Endothelial cell of umbilical vein (primary cell): Measurements from ENCODE around the gene TTLL11. TPM values are rescaled to one million over a fixed set of nuclear protein-coding genes. Genes with fewer than 3 reads are reported as not detected.

ENCODE experiments used
- BruUV-seq: library from RNA; stranded (reverse); fragments of 400-500 nt; replicated peaks from 2 replicates; lab custom pipeline; 2021; lab: Mats Ljungman, UMichigan
- CTCF ChIA-PET: fragments of 300-600, 350-600 bp; sonication (Branson Sonifier 250); formaldehyde crosslinking; loops from one replicate; lab custom pipeline; 2021; ENCODE audit warnings: antibody characterized with exemption, inconsistent platforms; lab: Charles Lee
- POLR2A ChIA-PET: fragments of 300-600, 350-600 bp; sonication (Branson Sonifier 250); formaldehyde crosslinking; loops from one replicate; lab custom pipeline; 2021; ENCODE audit warnings: antibody characterized with exemption, inconsistent platforms; lab: Charles Lee
- DNase-seq: peaks from one replicate; pipeline ENCODE4 v3.0.0-alpha.2; 2011; ENCODE audit warnings: low read depth, low spot score
- FAIRE-seq: peaks from 2 replicates; lab custom pipeline; 2011; peaks lifted over from hg19 to GRCh38; lab: Jason Lieb, UNC
- H2AFZ ChIP-seq: 2 replicates; pipeline ENCODE4 v1.6.0; 2012; ENCODE audit warnings: low read depth, low read length, control low read depth, inconsistent platforms
- H3K27ac ChIP-seq: 2 replicates; pipeline ENCODE4 v1.5.1; 2011; ENCODE audit warnings: low read depth, mild to moderate bottlenecking, control low read depth, low read length, moderate library complexity; ENCODE audit not compliant: insufficient read depth
- H3K27me3 ChIP-seq, 2 experiments: 2 replicates each; pipeline versions ENCODE4 v1.6.0 to v1.6.1; 2011; ENCODE audit warnings: low read length in 2 of 2, mixed read lengths in 1 of 2; ENCODE audit not compliant: control insufficient read depth in 2 of 2, insufficient read depth in 2 of 2
- H3K36me3 ChIP-seq, 2 experiments: 2 replicates in 1 of 2; 3 replicates in 1 of 2; pipeline ENCODE4 v1.5.1; 2011; ENCODE audit warnings: low read length in 2 of 2, mild to moderate bottlenecking in 1 of 2, moderate library complexity in 1 of 2; ENCODE audit not compliant: control insufficient read depth in 2 of 2, insufficient read depth in 2 of 2; ENCODE audit errors: extremely low read depth in 1 of 2
- H3K4me1 ChIP-seq: 3 replicates; pipeline ENCODE4 v1.5.1; 2011; ENCODE audit warnings: mild to moderate bottlenecking, low read length; ENCODE audit not compliant: control insufficient read depth, insufficient read depth; ENCODE audit errors: extremely low read depth
- H3K4me2 ChIP-seq: 2 replicates; pipeline ENCODE4 v1.6.1; 2011; ENCODE audit warnings: low read length, control low read depth, mixed read lengths; ENCODE audit not compliant: insufficient read depth
- H3K4me3 ChIP-seq, 3 experiments: fragments of 200-600 bp in 1 of 3; sonication (generic), shearing (Covaris generic) in 1 of 3; replicated peaks in 1 of 3; 2 replicates each; pipeline ENCODE4 v1.5.1; 2011 to 2016; ENCODE audit warnings: control low read depth in 3 of 3, low read length in 3 of 3, mild to moderate bottlenecking in 2 of 3, inconsistent platforms in 1 of 3, low read depth in 1 of 3, moderate library complexity in 1 of 3; ENCODE audit not compliant: insufficient read depth in 1 of 3
- H3K79me2 ChIP-seq: 2 replicates; pipeline ENCODE4 v1.6.0; 2012; ENCODE audit warnings: low read length, inconsistent platforms; ENCODE audit not compliant: control insufficient read depth, insufficient read depth
- H3K9ac ChIP-seq: replicated peaks from 2 replicates; pipeline ENCODE3; 2011; ENCODE audit warnings: low read length, control low read depth; ENCODE audit not compliant: insufficient read depth; ENCODE audit errors: extremely low read depth
- H3K9me1 ChIP-seq: replicated peaks from 3 replicates; pipeline ENCODE4 v1.6.0; 2011; ENCODE audit warnings: mild to moderate bottlenecking, low read length; ENCODE audit not compliant: control insufficient read depth, insufficient read depth; ENCODE audit errors: extremely low read depth
- H3K9me3 ChIP-seq: replicated peaks from 2 replicates; pipeline ENCODE4 v1.5.1; 2012; ENCODE audit warnings: low read length, inconsistent platforms; ENCODE audit not compliant: control insufficient read depth, insufficient read depth
- H4K20me1 ChIP-seq: replicated peaks from 2 replicates; pipeline ENCODE3; 2011; ENCODE audit warnings: mild to moderate bottlenecking, low read length; ENCODE audit not compliant: control insufficient read depth, insufficient read depth; ENCODE audit errors: extremely low read depth
- CTCF ChIP-seq, 2 donors: IDR thresholded peaks; 1 replicate in 1 of 2; 2 replicates in 1 of 2; pipeline ENCODE4 v1.5.1; 2011; ENCODE audit warnings: low read length in 2 of 2, mild to moderate bottlenecking in 2 of 2, moderate library complexity in 2 of 2, control low read depth in 1 of 2, inconsistent platforms in 1 of 2, low read depth in 1 of 2; ENCODE audit not compliant: insufficient read depth in 1 of 2; ENCODE audit errors: extremely low read depth in 1 of 2
- EZH2 ChIP-seq: IDR thresholded peaks from 2 replicates; pipeline ENCODE4 v1.6.1; 2012; ENCODE audit warnings: borderline replicate concordance, low read depth, mild to moderate bottlenecking, moderate library complexity, low read length, inconsistent platforms; ENCODE audit not compliant: severe bottlenecking
- FOS ChIP-seq: IDR thresholded peaks from 2 replicates; pipeline ENCODE4 v1.6.1; 2011; ENCODE audit warnings: mild to moderate bottlenecking, low read length, moderate library complexity, borderline replicate concordance; ENCODE audit not compliant: insufficient read depth
- GATA2 ChIP-seq: IDR thresholded peaks from 2 replicates; pipeline ENCODE4 v1.7.0; 2011; ENCODE audit warnings: low read depth, mild to moderate bottlenecking, moderate library complexity, mixed read lengths, low read length; ENCODE audit not compliant: insufficient read length, insufficient read depth
- JUN ChIP-seq: IDR thresholded peaks from 2 replicates; pipeline ENCODE4 v1.6.1; 2011; ENCODE audit warnings: borderline replicate concordance, low read depth; ENCODE audit not compliant: insufficient read length, insufficient read depth
- MAX ChIP-seq: IDR thresholded peaks from 2 replicates; pipeline ENCODE4 v1.6.1; 2011; ENCODE audit not compliant: insufficient read depth, insufficient read length
- MYC ChIP-seq: IDR thresholded peaks from one replicate; pipeline ENCODE4 v1.6.1; 2011; ENCODE audit warnings: mild to moderate bottlenecking, low read depth, low read length
- POLR2A ChIP-seq: IDR thresholded peaks from 2 replicates; pipeline ENCODE4 v1.6.1; 2012; ENCODE audit warnings: low read depth, mild to moderate bottlenecking, control low read depth, low read length
- POLR2AphosphoS5 ChIP-seq: IDR thresholded peaks from 2 replicates; pipeline ENCODE4 v1.6.1; 2012; ENCODE audit warnings: low read depth, mild to moderate bottlenecking, control low read depth, low read length, moderate library complexity; ENCODE audit not compliant: insufficient read depth
- dilution Hi-C: fragments of 300-500 bp; cut with MboI; formaldehyde crosslinking; loops from one replicate; pipeline ENCODE4 v1.15.0; 2019; ENCODE audit warnings: low sequenced_read_pairs; ENCODE audit not compliant: extremely low pct_ligation_motif_present
- intact Hi-C: fragments of 100-400 bp; cut with micrococcal nuclease; formaldehyde crosslinking; loops from one replicate; pipeline ENCODE4 v1.10.0; 2022
- polyA plus RNA-seq, 4 experiments: library from polyadenylated mRNA; depleted of rRNA in 3 of 4; stranded (reverse) in 3 of 4; unstranded in 1 of 4; fragments of >200 nt; gene quantifications; 2 replicates each; pipeline versions ENCODE4 v1.2.1 to v1.2.3, GENCODE V29; 2011 to 2012; ENCODE audit warnings: missing spikeins in 1 of 4
- total RNA-seq: library from RNA; stranded (reverse); gene quantifications from 2 replicates; pipeline ENCODE4 v1.2.3, GENCODE V29; 2021

The TTLL11 gene
- total and polyA plus RNA-seq, 2 donors (not counting 3 experiments of a cell fraction or from before 2014, with no cell fraction given), result 4.9 to 5.1 TPM

- no peak for FAIRE-seq
- CTCF ChIA-PET, result interaction anchor here (0.8 to 14.3 kb wide), 12 partner anchors 14 to 577 kb away, joined by 3 to 576 read pairs (median 6); no protein-coding TSS in a partner anchor
- no TSS peak for BruUV-seq
- Histone ChIP-seq H4K20me1 (no peaks in the 10 kb centered on the region), H3K27ac (no peak overlapping the region), H3K79me2 (no peaks in the 10 kb centered on the region), H3K4me2 (no peak overlapping the region), H3K27me3 (no peaks in the 10 kb centered on the region), H3K9me3 (no peaks in the 10 kb centered on the region), H2AFZ (no peak overlapping the region), H3K4me3 (no peak overlapping the region), H3K36me3 (no peaks in the 10 kb centered on the region), H3K9me1 (no peaks in the 10 kb centered on the region), H3K4me1 (peaks cover 7% of the 10 kb centered on the region), H3K9ac (no peak overlapping the region)
- POLR2A ChIA-PET, result no interaction called here
- TF ChIP-seq FOS (no peak), JUN (no peak), CTCF (IDR thresholded peaks at IDR 0.05; ENCODE audit: extremely low read depth in 1 of 2, insufficient read depth in 1 of 2, low read depth in 1 of 2, low read length in 2 of 2) (no peak), MAX (no peak), POLR2AphosphoS5 (no peak), EZH2 (no peak), GATA2 (no peak), POLR2A (no peak), MYC (no peak)
- no peak for DNase-seq
- intact Hi-C loops (no loop called here), dilution Hi-C loops (loop anchor here (25.0 kb wide), 1 partner anchor 240 kb away; the partner anchor contains the start of gene PTGS1)
Observed at GRCh38 chr9:122121931-122122330, 28.8 kb upstream of the TTLL11 start.
